OCI-LY1 (cell line): Measurements from ENCODE around the gene RASGRF1.

Experiments
- CTCF ChIP-seq: fragments of 200-600 bp; sonication (generic), shearing (Covaris generic); IDR thresholded peaks from 2 replicates; pipeline ENCODE4 v1.5.1; 2017; ENCODE audit warnings: mild to moderate bottlenecking, antibody characterized with exemption, low read length, moderate library complexity, mixed read lengths
- EZH2 ChIP-seq: fragments of 200-600 bp; sonication (generic), shearing (Covaris generic); IDR thresholded peaks from 2 replicates; pipeline ENCODE4 v1.8.0; 2017; ENCODE audit warnings: borderline replicate concordance, mixed run types, mild to moderate bottlenecking, antibody characterized with exemption, low read length, moderate library complexity, mixed read lengths

GRCh38 chr15:78997981-78998499 lies 92.5 kb downstream of the RASGRF1 start:
- TF ChIP-seq CTCF = no peak
- no peak for TF ChIP-seq EZH2
